DMS 273 (cell line): ENCODE results near the gene IGFLR1.
"Not testable (repeated sequence)": the region's sequence is repeated elsewhere in the genome, so short reads cannot be mapped to it uniquely, and the experiment has no call there.

ENCODE experiments used
- DNase-seq: peaks from one replicate; lab custom pipeline; 2025; ENCODE audit not compliant: unreplicated experiment; lab: John Stamatoyannopoulos, UW

Gene IGFLR1

GRCh38 chr19:35777961-35778360, 35.7 kb upstream of the IGFLR1 start:
- no peak for DNase-seq

GRCh38 chr19:35777086-35777841, 35.0 kb upstream of the IGFLR1 start:
- no peak for DNase-seq

- no peak for DNase-seq
These were observed 34.0 kb upstream of the IGFLR1 start for GRCh38 chr19:35776102-35776788.

GRCh38 chr19:35775298-35776101, 33.2 kb upstream of the IGFLR1 start, which contains the start of gene ARHGAP33:
TSS of gene ARHGAP33 (plus strand) at chr19:35775564. CDS start at chr19:35775659, 95 bp downstream.
- peak; percentile 100 for DNase-seq

- DNase-seq = no peak
These were observed 32.7 kb upstream of the IGFLR1 start for GRCh38 chr19:35775046-35775297.

GRCh38 chr19:35774274-35775045, 32.2 kb upstream of the IGFLR1 start:
- no peak for DNase-seq

- DNase-seq = peak; percentile 18
These were observed 31.0 kb upstream of the IGFLR1 start for GRCh38 chr19:35773020-35773806.

- DNase-seq = not testable (repeated sequence)
These were observed 30.1 kb upstream of the IGFLR1 start for GRCh38 chr19:35772362-35772761.

- DNase-seq = no peak
These were observed 25.8 kb upstream of the IGFLR1 start for GRCh38 chr19:35768082-35768421.

- DNase-seq = no peak
These were observed 25.2 kb upstream of the IGFLR1 start for GRCh38 chr19:35767288-35768081.

- DNase-seq = no peak
These were observed 24.4 kb upstream of the IGFLR1 start for GRCh38 chr19:35766571-35767104.

- no peak for DNase-seq
These were observed 22.4 kb upstream of the IGFLR1 start for GRCh38 chr19:35764432-35765315.

GRCh38 chr19:35760711-35761349, 18.6 kb upstream of the IGFLR1 start:
- no peak for DNase-seq

GRCh38 chr19:35759697-35760096, 17.4 kb upstream of the IGFLR1 start:
- DNase-seq = no peak

- DNase-seq = peak; percentile 100
These were observed 15.7 kb upstream of the IGFLR1 start, which contains the start of gene PROSER3 for GRCh38 chr19:35757749-35758608. TSS of gene PROSER3 (plus strand) at chr19:35758176. CDS start at chr19:35758216, 40 bp downstream.

GRCh38 chr19:35757231-35757748, 15.0 kb upstream of the IGFLR1 start:
- peak; percentile 95 for DNase-seq
